Measurements from ENCODE around the gene C1orf159.

Gene C1orf159

GRCh38 chr1:1038694-1039093, 77.2 kb downstream of the C1orf159 start:
- no peak for DNase-seq (ENCODE audit: low read depth in 3 of 3)

GRCh38 chr1:1037366-1038327, 78.2 kb downstream of the C1orf159 start:
- no peak for DNase-seq (ENCODE audit: low read depth in 3 of 3)

- no peak for DNase-seq (ENCODE audit: low read depth in 3 of 3)
Observed at GRCh38 chr1:1035291-1035943, 80.5 kb downstream of the C1orf159 start.

- no peak for DNase-seq (ENCODE audit: low read depth in 3 of 3)
Observed at GRCh38 chr1:1034439-1034781, 81.5 kb downstream of the C1orf159 start.

- no peak for DNase-seq (ENCODE audit: low read depth in 3 of 3)
Observed at GRCh38 chr1:1033731-1034438, 82.0 kb downstream of the C1orf159 start.

- peak; percentile 77 to 91 (median 88) for DNase-seq (ENCODE audit: low read depth in 3 of 3)
Observed at GRCh38 chr1:1033009-1033587, 82.8 kb downstream of the C1orf159 start.

- no peak for DNase-seq (ENCODE audit: low read depth in 3 of 3)
Observed at GRCh38 chr1:1032424-1032823, 83.5 kb downstream of the C1orf159 start.
